ENCODE measurements around the gene NFASC. TPM values are rescaled to one million over a fixed set of nuclear protein-coding genes. Genes with fewer than 3 reads are reported as not detected.

The NFASC gene
- total and polyA plus RNA-seq, 2 donors (not counting 3 experiments of a cell fraction or from before 2014, with no cell fraction given) = not detected

- POLR2A ChIA-PET = no interaction called here
- CTCF ChIA-PET = interaction anchor here (1.1 to 2.3 kb wide), 2 partner anchors 31 to 55 kb away, joined by 3 to 12 read pairs; no protein-coding TSS in a partner anchor
- Histone ChIP-seq H3K9ac (replicated peaks; ENCODE audit: extremely low read depth, insufficient read depth, low read length) (no peak overlapping the region), H3K4me1 (ENCODE audit: control insufficient read depth, extremely low read depth, insufficient read depth, low read length) (no peaks in the 10 kb centered on the region), H3K27me3 (ENCODE audit: control insufficient read depth in 2 of 2, insufficient read depth in 2 of 2, low read length in 2 of 2) (peaks cover 10 to 18% of the 10 kb centered on the region in 2 experiments), H2AFZ (ENCODE audit: low read depth, low read length) (no peak overlapping the region), H4K20me1 (replicated peaks; ENCODE audit: control insufficient read depth, extremely low read depth, insufficient read depth, low read length) (no peaks in the 10 kb centered on the region), H3K36me3 (ENCODE audit: control insufficient read depth in 2 of 2, extremely low read depth in 1 of 2, insufficient read depth in 2 of 2, low read length in 2 of 2) (no peaks in the 10 kb centered on the region), H3K9me1 (replicated peaks; ENCODE audit: control insufficient read depth, extremely low read depth, insufficient read depth, low read length) (no peaks in the 10 kb centered on the region), H3K4me2 (ENCODE audit: insufficient read depth, low read length) (no peak overlapping the region), H3K9me3 (replicated peaks; ENCODE audit: control insufficient read depth, insufficient read depth, low read length) (no peaks in the 10 kb centered on the region), H3K4me3 (replicated peaks in 1 of 3; ENCODE audit: insufficient read depth in 1 of 3, low read depth in 1 of 3, low read length in 3 of 3) (no peak overlapping the region), H3K79me2 (ENCODE audit: control insufficient read depth, insufficient read depth, low read length) (no peaks in the 10 kb centered on the region), H3K27ac (ENCODE audit: insufficient read depth, low read depth, low read length) (no peak overlapping the region)
- BruUV-seq (replicated peaks) = no TSS peak
- TF ChIP-seq EZH2 (IDR thresholded peaks at IDR 0.05; ENCODE audit: borderline replicate concordance, low read depth, low read length, severe bottlenecking) = no peak
- no peak for TF ChIP-seq MYC (IDR thresholded peaks at IDR 0.05; ENCODE audit: low read depth, low read length)
- TF ChIP-seq GATA2 (IDR thresholded peaks at IDR 0.05; ENCODE audit: insufficient read depth, insufficient read length, low read depth, low read length) = no peak
- no peak for TF ChIP-seq JUN (IDR thresholded peaks at IDR 0.05; ENCODE audit: borderline replicate concordance, insufficient read depth, insufficient read length, low read depth)
- TF ChIP-seq CTCF (IDR thresholded peaks at IDR 0.05; ENCODE audit: extremely low read depth in 1 of 2, insufficient read depth in 1 of 2, low read depth in 1 of 2, low read length in 2 of 2) = no peak
- TF ChIP-seq POLR2A (IDR thresholded peaks at IDR 0.05; ENCODE audit: low read depth, low read length) = no peak
- intact Hi-C loops (cut with micrococcal nuclease) (no loop called here), dilution Hi-C loops (cut with MboI; ENCODE audit: extremely low pct_ligation_motif_present, low sequenced_read_pairs) (no loop called here)
- FAIRE-seq = no peak
- no peak for DNase-seq (ENCODE audit: low read depth, low spot score)
Measured at GRCh38 chr1:205030896-205031295, 160.2 kb downstream of the NFASC start.

GRCh38 chr1:205032508-205032907, 161.8 kb downstream of the NFASC start:
- Histone ChIP-seq H4K20me1 (replicated peaks; ENCODE audit: control insufficient read depth, extremely low read depth, insufficient read depth, low read length) (no peaks in the 10 kb centered on the region), H3K9me1 (replicated peaks; ENCODE audit: control insufficient read depth, extremely low read depth, insufficient read depth, low read length) (no peaks in the 10 kb centered on the region), H3K4me3 (replicated peaks in 1 of 3; ENCODE audit: insufficient read depth in 1 of 3, low read depth in 1 of 3, low read length in 3 of 3) (no peak overlapping the region), H3K36me3 (ENCODE audit: control insufficient read depth in 2 of 2, extremely low read depth in 1 of 2, insufficient read depth in 2 of 2, low read length in 2 of 2) (no peaks in the 10 kb centered on the region), H2AFZ (ENCODE audit: low read depth, low read length) (no peak overlapping the region), H3K4me2 (ENCODE audit: insufficient read depth, low read length) (no peak overlapping the region), H3K79me2 (ENCODE audit: control insufficient read depth, insufficient read depth, low read length) (no peaks in the 10 kb centered on the region), H3K27ac (ENCODE audit: insufficient read depth, low read depth, low read length) (no peak overlapping the region), H3K9ac (replicated peaks; ENCODE audit: extremely low read depth, insufficient read depth, low read length) (no peak overlapping the region), H3K27me3 (ENCODE audit: control insufficient read depth in 2 of 2, insufficient read depth in 2 of 2, low read length in 2 of 2) (peaks cover 10 to 15% of the 10 kb centered on the region in 2 experiments), H3K9me3 (replicated peaks; ENCODE audit: control insufficient read depth, insufficient read depth, low read length) (no peaks in the 10 kb centered on the region), H3K4me1 (ENCODE audit: control insufficient read depth, extremely low read depth, insufficient read depth, low read length) (no peaks in the 10 kb centered on the region)
- TF ChIP-seq JUN (IDR thresholded peaks at IDR 0.05; ENCODE audit: borderline replicate concordance, insufficient read depth, insufficient read length, low read depth) (no peak), CTCF (IDR thresholded peaks at IDR 0.05; ENCODE audit: extremely low read depth in 1 of 2, insufficient read depth in 1 of 2, low read depth in 1 of 2, low read length in 2 of 2) (no peak), POLR2AphosphoS5 (IDR thresholded peaks at IDR 0.05; ENCODE audit: insufficient read depth, low read depth, low read length) (no peak), FOS (IDR thresholded peaks at IDR 0.05; ENCODE audit: borderline replicate concordance, insufficient read depth, low read length) (no peak), GATA2 (IDR thresholded peaks at IDR 0.05; ENCODE audit: insufficient read depth, insufficient read length, low read depth, low read length) (no peak), MAX (IDR thresholded peaks at IDR 0.05; ENCODE audit: insufficient read depth, insufficient read length) (no peak), POLR2A (IDR thresholded peaks at IDR 0.05; ENCODE audit: low read depth, low read length) (no peak), EZH2 (IDR thresholded peaks at IDR 0.05; ENCODE audit: borderline replicate concordance, low read depth, low read length, severe bottlenecking) (no peak), MYC (IDR thresholded peaks at IDR 0.05; ENCODE audit: low read depth, low read length) (no peak)
- FAIRE-seq = no peak
- ChIA-PET CTCF (interaction anchor here (1.4 to 2.3 kb wide), 3 partner anchors 12 to 29 kb away, joined by 3 to 12 read pairs (median 6); no protein-coding TSS in a partner anchor), POLR2A (no interaction called here)
- no peak for DNase-seq (ENCODE audit: low read depth, low spot score)
- intact Hi-C loops (cut with micrococcal nuclease) = no loop called here
- dilution Hi-C loops (cut with MboI; ENCODE audit: extremely low pct_ligation_motif_present, low sequenced_read_pairs) = no loop called here
- BruUV-seq (replicated peaks) = no TSS peak
